GM23248 (cell line): ENCODE results near the gene DUSP1. TPM values are rescaled to one million over a fixed set of nuclear protein-coding genes. Genes with fewer than 3 reads are reported as not detected.

ENCODE experiments used
- DNase-seq: peaks from one replicate; pipeline ENCODE4 v3.0.0-alpha.2; 2015
- H2AFZ ChIP-seq: fragments of 200-600 bp; sonication (generic); 2 replicates; pipeline ENCODE4 v1.6.1; 2016; ENCODE audit warnings: antibody characterized with exemption
- H3F3A ChIP-seq: fragments of 200-600 bp; sonication (generic); 2 replicates; pipeline ENCODE4 v1.6.1; 2016; ENCODE audit warnings: mild to moderate bottlenecking, antibody characterized with exemption, mixed run types; ENCODE audit not compliant: insufficient read depth
- H3K27ac ChIP-seq: fragments of 200-600 bp; sonication (generic); 2 replicates; pipeline ENCODE4 v1.5.1; 2016; ENCODE audit warnings: mild to moderate bottlenecking
- H3K27me3 ChIP-seq: fragments of 200-600 bp; sonication (generic); replicated peaks from 2 replicates; pipeline ENCODE4 v1.6.1; 2016; ENCODE audit warnings: mild to moderate bottlenecking; ENCODE audit not compliant: insufficient read depth
- H3K36me3 ChIP-seq: fragments of 200-600 bp; sonication (generic); 2 replicates; pipeline ENCODE4 v1.6.1; 2016; ENCODE audit warnings: low read depth, mild to moderate bottlenecking
- H3K4me1 ChIP-seq: fragments of 200-600 bp; sonication (generic); 2 replicates; pipeline ENCODE4 v1.6.1; 2016; ENCODE audit warnings: mild to moderate bottlenecking; ENCODE audit not compliant: insufficient read depth
- H3K4me2 ChIP-seq: fragments of 200-600 bp; sonication (generic); one replicate; pipeline ENCODE4 v1.6.1; 2016; ENCODE audit warnings: mild to moderate bottlenecking; ENCODE audit not compliant: unreplicated experiment
- H3K4me3 ChIP-seq: fragments of 200-600 bp; sonication (generic); 2 replicates; pipeline ENCODE4 v1.5.1; 2016; ENCODE audit warnings: mild to moderate bottlenecking
- H3K79me2 ChIP-seq: fragments of 200-600 bp; sonication (generic); 2 replicates; pipeline ENCODE4 v1.6.1; 2016; ENCODE audit warnings: mild to moderate bottlenecking; ENCODE audit not compliant: insufficient read depth
- H3K9ac ChIP-seq: fragments of 200-600 bp; sonication (generic); 2 replicates; pipeline ENCODE4 v1.6.1; 2016; ENCODE audit warnings: mild to moderate bottlenecking
- H3K9me2 ChIP-seq: fragments of 200-600 bp; sonication (generic); 2 replicates; pipeline ENCODE4 v1.6.1; 2016; ENCODE audit warnings: mixed run types, mild to moderate bottlenecking, moderate library complexity; ENCODE audit not compliant: insufficient read depth
- H3K9me3 ChIP-seq: fragments of 200-600 bp; sonication (generic); one replicate; pipeline ENCODE4 v1.6.1; 2017; ENCODE audit warnings: low read depth
- H4K20me1 ChIP-seq: fragments of 200-600 bp; sonication (generic); 2 replicates; pipeline ENCODE4 v1.6.0; 2016; ENCODE audit not compliant: insufficient read depth
- EZH2 ChIP-seq: fragments of 200-600 bp; sonication (generic); IDR thresholded peaks from 2 replicates; pipeline ENCODE4 v1.6.1; 2018; ENCODE audit warnings: antibody characterized with exemption, mild to moderate bottlenecking; ENCODE audit not compliant: insufficient read depth, poor library complexity, severe bottlenecking
- EZH2phosphoT487 ChIP-seq: fragments of 200-600 bp; sonication (generic); IDR thresholded peaks from 2 replicates; pipeline ENCODE4 v1.6.1; 2018; ENCODE audit warnings: antibody characterized with exemption, moderate library complexity, mild to moderate bottlenecking, low read depth; ENCODE audit not compliant: insufficient read depth
- WGBS, 2 experiments: methylation state at CpG; one replicate each; pipeline ENCODE4 v1.1.6; 2015 to 2017; ENCODE audit warnings: low lambda C conversion rate in 2 of 2, low coverage in 1 of 2; ENCODE audit errors: missing lambda C conversion rate in 2 of 2; 5-methylcytosine and 5-hydroxymethylcytosine counted together
- in situ Hi-C: fragments of 300-500 bp; cut with MboI; formaldehyde crosslinking; loops from 2 replicates; pipeline ENCODE4 v1.15.0; 2020
- polyA plus RNA-seq: library from polyadenylated mRNA; unstranded; fragments of >200 nt; fragmentation: Nextera tagmentation; extraction: Ambion mirVana; gene quantifications from 2 replicates; pipeline ENCODE4 v1.2.1, GENCODE V29; 2016
- small RNA-seq: library from RNA; depleted of rRNA; stranded (forward); fragments of <200 nt; gene quantifications from one replicate; pipeline ENCODE3, GENCODE V24; 2014; ENCODE audit warnings: low read depth, low replicate concordance
- total RNA-seq: library from RNA; depleted of rRNA; stranded (reverse); fragments of >200 nt; shearing (Covaris generic); gene quantifications from 2 replicates; pipeline ENCODE4 v1.2.3, GENCODE V29; 2014; rRNA removed

The DUSP1 gene
- total and polyA plus RNA-seq, 2 experiments from 2014 or later, result 264 to 443 TPM

- Histone ChIP-seq H3F3A (no peaks in the 10 kb centered on the region), H3K4me2 (no peak overlapping the region), H3K9me3 (no peaks in the 10 kb centered on the region), H3K9me2 (no peaks in the 10 kb centered on the region), H3K4me1 (peaks cover 20% of the 10 kb centered on the region), H2AFZ (no peak overlapping the region), H3K36me3 (no peaks in the 10 kb centered on the region), H3K79me2 (no peaks in the 10 kb centered on the region), H3K27me3 (no peaks in the 10 kb centered on the region), H3K9ac (no peak overlapping the region), H3K4me3 (no peak overlapping the region), H3K27ac (no peak overlapping the region), H4K20me1 (no peaks in the 10 kb centered on the region)
- WGBS, 2 experiments, result 81 to 84% methylated on average over 4 of the region's 4 CpGs
- TF ChIP-seq EZH2phosphoT487 (no peak), EZH2 (no peak)
- peak; percentile 26 for DNase-seq
- in situ Hi-C loops, result loop anchor here (25.0 kb wide), 2 partner anchors 418 to 543 kb away; partner anchors contain the start of gene BNIP1
Measured at GRCh38 chr5:172719211-172719610, 51.8 kb downstream of the DUSP1 start.

GRCh38 chr5:172718527-172719114 lies 52.4 kb downstream of the DUSP1 start:
- peaks cover 20% of the 10 kb centered on the region for H3K4me1 ChIP-seq
- no peak overlapping the region for H2AFZ ChIP-seq
- H4K20me1 ChIP-seq, result no peaks in the 10 kb centered on the region
- WGBS, 2 experiments, result 93 to 97% methylated on average over 3 of the region's 3 CpGs
- H3K79me2 ChIP-seq, result no peaks in the 10 kb centered on the region
- no peak overlapping the region for H3K4me3 ChIP-seq
- H3K36me3 ChIP-seq, result no peaks in the 10 kb centered on the region
- H3K9me2 ChIP-seq, result no peaks in the 10 kb centered on the region
- TF ChIP-seq EZH2phosphoT487, result no peak
- TF ChIP-seq EZH2, result no peak
- no peak overlapping the region for H3K27ac ChIP-seq
- in situ Hi-C loops, result loop anchor here (25.0 kb wide), 2 partner anchors 419 to 544 kb away; partner anchors contain the start of gene BNIP1
- H3K4me2 ChIP-seq, result no peak overlapping the region
- H3K9me3 ChIP-seq, result no peaks in the 10 kb centered on the region
- DNase-seq, result no peak
- no peaks in the 10 kb centered on the region for H3F3A ChIP-seq
- no peak overlapping the region for H3K9ac ChIP-seq
- no peaks in the 10 kb centered on the region for H3K27me3 ChIP-seq

Small RNA genes within 50 kb of the gene (small RNA-seq; reads per million reads assigned to genes)
- not detected for gene AC022217.4
- not detected for gene RF00019

Other genes with a start within 250 kb of the DUSP1 start
- gene NEURL1B, start 129.9 kb downstream of the DUSP1 start, total RNA-seq, result 0.38 and 1.8 TPM in 2 replicates
- 0.13 and 0.16 TPM in 2 replicates for gene NEURL1B, start 129.9 kb downstream of the DUSP1 start, polyA plus RNA-seq
- 233 and 235 TPM in 2 replicates for gene ERGIC1, start 63.1 kb upstream of the DUSP1 start, total RNA-seq
- 66.4 and 75.8 TPM in 2 replicates for gene ERGIC1, start 63.1 kb upstream of the DUSP1 start, polyA plus RNA-seq
- gene RPL26L1, start 188.2 kb upstream of the DUSP1 start, total RNA-seq, result 24.3 and 30.7 TPM in 2 replicates
- gene RPL26L1, start 188.2 kb upstream of the DUSP1 start, polyA plus RNA-seq, result 102 and 104 TPM in 2 replicates
- gene ATP6V0E1, start 212.6 kb upstream of the DUSP1 start, total RNA-seq, result 175 and 204 TPM in 2 replicates
- 675 and 702 TPM in 2 replicates for gene ATP6V0E1, start 212.6 kb upstream of the DUSP1 start, polyA plus RNA-seq